Measurements from ENCODE around the gene GNAQ.

- no peak for TF ChIP-seq CTCF (IDR thresholded peaks at IDR 0.05)
- TF ChIP-seq EP300 (IDR thresholded peaks at IDR 0.05) = no peak
Measured at GRCh38 chr9:77876091-77876490, 155.5 kb downstream of the GNAQ start.
